ENCODE measurements around the gene PTPN12.
A peak's percentile ranks its signal among the peaks of the same experiment; 100 is the strongest.

The PTPN12 gene

DNA sequence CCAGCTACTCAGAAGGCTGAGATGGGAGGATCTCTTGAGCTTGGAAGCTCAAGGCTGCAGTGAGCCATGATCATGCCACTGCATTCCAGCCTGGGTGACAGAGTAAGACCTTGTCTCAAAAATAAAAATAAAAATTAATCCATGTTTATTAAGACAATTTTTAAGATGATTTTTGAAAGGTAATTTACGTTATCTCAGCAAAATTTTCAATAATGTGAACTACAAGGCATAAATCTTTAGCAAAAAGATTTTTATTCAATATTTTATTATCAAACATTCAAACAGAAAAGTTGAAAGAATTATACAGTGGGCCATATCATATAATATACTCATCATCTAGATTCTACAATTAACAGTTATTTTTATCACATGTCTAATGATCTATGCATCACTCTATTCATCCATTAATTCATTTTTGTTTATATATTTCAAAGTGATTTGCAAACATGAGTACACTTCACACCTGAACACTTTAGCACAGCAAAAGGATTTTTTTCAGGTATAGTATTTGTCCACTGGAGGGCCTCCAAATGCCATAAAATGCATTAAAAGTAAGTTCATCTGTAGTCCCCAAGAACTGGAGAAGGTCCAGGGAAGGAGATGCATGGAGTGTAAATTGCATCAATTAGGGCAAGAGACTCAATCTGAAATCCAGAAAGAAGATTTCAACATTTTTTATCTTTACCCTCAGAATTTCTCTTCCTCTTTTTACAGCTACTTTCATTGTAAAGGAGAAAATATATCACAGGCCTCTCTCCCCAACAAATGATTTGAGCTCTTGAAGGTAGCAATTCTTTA lies 120.5 kb downstream of the PTPN12 start:
- Histone ChIP-seq H3K27ac (replicated peaks) (no peak overlapping the region), H3K27me3 (ENCODE audit: insufficient read depth, poor library complexity, severe bottlenecking) (no peaks in the 10 kb centered on the region), H3K4me3 (replicated peaks; ENCODE audit: insufficient read depth, low read length) (no peak overlapping the region)
- DNase-seq (ENCODE audit: low read depth in 1 of 2, low spot score in 1 of 2): peak; percentile 60 to 84
- TF ChIP-seq, protein P1, sequence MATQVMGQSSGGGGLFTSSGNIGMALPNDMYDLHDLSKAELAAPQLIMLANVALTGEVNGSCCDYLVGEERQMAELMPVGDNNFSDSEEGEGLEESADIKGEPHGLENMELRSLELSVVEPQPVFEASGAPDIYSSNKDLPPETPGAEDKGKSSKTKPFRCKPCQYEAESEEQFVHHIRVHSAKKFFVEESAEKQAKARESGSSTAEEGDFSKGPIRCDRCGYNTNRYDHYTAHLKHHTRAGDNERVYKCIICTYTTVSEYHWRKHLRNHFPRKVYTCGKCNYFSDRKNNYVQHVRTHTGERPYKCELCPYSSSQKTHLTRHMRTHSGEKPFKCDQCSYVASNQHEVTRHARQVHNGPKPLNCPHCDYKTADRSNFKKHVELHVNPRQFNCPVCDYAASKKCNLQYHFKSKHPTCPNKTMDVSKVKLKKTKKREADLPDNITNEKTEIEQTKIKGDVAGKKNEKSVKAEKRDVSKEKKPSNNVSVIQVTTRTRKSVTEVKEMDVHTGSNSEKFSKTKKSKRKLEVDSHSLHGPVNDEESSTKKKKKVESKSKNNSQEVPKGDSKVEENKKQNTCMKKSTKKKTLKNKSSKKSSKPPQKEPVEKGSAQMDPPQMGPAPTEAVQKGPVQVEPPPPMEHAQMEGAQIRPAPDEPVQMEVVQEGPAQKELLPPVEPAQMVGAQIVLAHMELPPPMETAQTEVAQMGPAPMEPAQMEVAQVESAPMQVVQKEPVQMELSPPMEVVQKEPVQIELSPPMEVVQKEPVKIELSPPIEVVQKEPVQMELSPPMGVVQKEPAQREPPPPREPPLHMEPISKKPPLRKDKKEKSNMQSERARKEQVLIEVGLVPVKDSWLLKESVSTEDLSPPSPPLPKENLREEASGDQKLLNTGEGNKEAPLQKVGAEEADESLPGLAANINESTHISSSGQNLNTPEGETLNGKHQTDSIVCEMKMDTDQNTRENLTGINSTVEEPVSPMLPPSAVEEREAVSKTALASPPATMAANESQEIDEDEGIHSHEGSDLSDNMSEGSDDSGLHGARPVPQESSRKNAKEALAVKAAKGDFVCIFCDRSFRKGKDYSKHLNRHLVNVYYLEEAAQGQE (IDR thresholded peaks at IDR 0.05; ENCODE audit: insufficient replicate concordance, low read depth): no peak
- TF ChIP-seq SPI1 (IDR thresholded peaks at IDR 0.05; ENCODE audit: borderline replicate concordance, low read depth): peak; percentile 89

GRCh38 chr7:77658928-77659327 lies 121.8 kb downstream of the PTPN12 start:
- no peak overlapping the region for H3K27ac ChIP-seq (replicated peaks)
- TF ChIP-seq, protein P1 (IDR thresholded peaks at IDR 0.05; ENCODE audit: insufficient replicate concordance, low read depth): no peak
- TF ChIP-seq, protein P2, sequence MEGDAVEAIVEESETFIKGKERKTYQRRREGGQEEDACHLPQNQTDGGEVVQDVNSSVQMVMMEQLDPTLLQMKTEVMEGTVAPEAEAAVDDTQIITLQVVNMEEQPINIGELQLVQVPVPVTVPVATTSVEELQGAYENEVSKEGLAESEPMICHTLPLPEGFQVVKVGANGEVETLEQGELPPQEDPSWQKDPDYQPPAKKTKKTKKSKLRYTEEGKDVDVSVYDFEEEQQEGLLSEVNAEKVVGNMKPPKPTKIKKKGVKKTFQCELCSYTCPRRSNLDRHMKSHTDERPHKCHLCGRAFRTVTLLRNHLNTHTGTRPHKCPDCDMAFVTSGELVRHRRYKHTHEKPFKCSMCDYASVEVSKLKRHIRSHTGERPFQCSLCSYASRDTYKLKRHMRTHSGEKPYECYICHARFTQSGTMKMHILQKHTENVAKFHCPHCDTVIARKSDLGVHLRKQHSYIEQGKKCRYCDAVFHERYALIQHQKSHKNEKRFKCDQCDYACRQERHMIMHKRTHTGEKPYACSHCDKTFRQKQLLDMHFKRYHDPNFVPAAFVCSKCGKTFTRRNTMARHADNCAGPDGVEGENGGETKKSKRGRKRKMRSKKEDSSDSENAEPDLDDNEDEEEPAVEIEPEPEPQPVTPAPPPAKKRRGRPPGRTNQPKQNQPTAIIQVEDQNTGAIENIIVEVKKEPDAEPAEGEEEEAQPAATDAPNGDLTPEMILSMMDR (IDR thresholded peaks at IDR 0.05; ENCODE audit: insufficient read depth, low read length): no peak
- TF ChIP-seq POLR2AphosphoS5 (IDR thresholded peaks at IDR 0.05; ENCODE audit: low read depth): no peak
- no peak for TF ChIP-seq GABPA (IDR thresholded peaks at IDR 0.05; ENCODE audit: low read depth)
- no peak for TF ChIP-seq SPI1 (IDR thresholded peaks at IDR 0.05; ENCODE audit: borderline replicate concordance, low read depth)
- no peak for DNase-seq (ENCODE audit: low read depth in 1 of 2, low spot score in 1 of 2)
- no peak overlapping the region for H3K4me3 ChIP-seq (replicated peaks; ENCODE audit: insufficient read depth, low read length)
- H3K27me3 ChIP-seq (ENCODE audit: insufficient read depth, poor library complexity, severe bottlenecking): no peaks in the 10 kb centered on the region

DNA sequence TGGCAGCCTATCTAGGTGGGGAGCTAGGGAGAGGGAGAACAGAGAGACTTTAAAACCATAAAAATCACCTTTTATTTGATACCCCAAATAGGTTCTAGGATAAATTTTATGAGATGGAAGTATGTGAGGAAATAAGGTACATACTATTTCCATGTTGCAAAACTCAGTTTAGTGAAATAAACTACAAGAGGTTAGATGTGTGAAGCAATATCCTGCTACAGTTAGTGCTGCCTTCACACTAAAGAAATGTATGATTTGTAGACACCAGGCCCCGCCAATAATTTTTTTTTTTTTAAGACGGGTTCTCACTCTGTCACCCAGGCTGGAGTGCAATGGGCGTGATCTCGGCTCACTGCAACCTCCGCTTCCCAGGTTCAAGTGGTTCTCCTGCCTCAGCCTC lies 124.7 kb downstream of the PTPN12 start:
- peak in 1 of 2 experiments; percentile 47 for DNase-seq (ENCODE audit: low read depth in 1 of 2, low spot score in 1 of 2)
- Histone ChIP-seq H3K4me3 (replicated peaks; ENCODE audit: insufficient read depth, low read length) (no peak overlapping the region), H3K27ac (replicated peaks) (peak overlapping the region; percentile 66), H3K27me3 (ENCODE audit: insufficient read depth, poor library complexity, severe bottlenecking) (no peaks in the 10 kb centered on the region)
- TF ChIP-seq GABPA (IDR thresholded peaks at IDR 0.05; ENCODE audit: low read depth): peak; percentile 33; the same call in 1 of the 2 replicates
- TF ChIP-seq, protein P2 (IDR thresholded peaks at IDR 0.05; ENCODE audit: insufficient read depth, low read length): no peak

GRCh38 chr7:77662869-77663268 lies 125.8 kb downstream of the PTPN12 start:
- DNase-seq (ENCODE audit: low read depth in 1 of 2, low spot score in 1 of 2): no peak
- no peak for TF ChIP-seq SPI1 (IDR thresholded peaks at IDR 0.05; ENCODE audit: borderline replicate concordance, low read depth)
- no peak for TF ChIP-seq POLR2AphosphoS5 (IDR thresholded peaks at IDR 0.05; ENCODE audit: low read depth)
- TF ChIP-seq, protein P2 (IDR thresholded peaks at IDR 0.05; ENCODE audit: insufficient read depth, low read length): no peak
- TF ChIP-seq GABPA (IDR thresholded peaks at IDR 0.05; ENCODE audit: low read depth): no peak
- TF ChIP-seq, protein P1 (IDR thresholded peaks at IDR 0.05; ENCODE audit: insufficient replicate concordance, low read depth): no peak
- Histone ChIP-seq H3K4me3 (replicated peaks; ENCODE audit: insufficient read depth, low read length) (no peak overlapping the region), H3K27me3 (ENCODE audit: insufficient read depth, poor library complexity, severe bottlenecking) (no peaks in the 10 kb centered on the region), H3K27ac (replicated peaks) (peak overlapping the region; percentile 66)
